NB4 (cell line): Measurements from ENCODE around the gene SUMF1.
A peak's percentile ranks its signal among the peaks of the same experiment; 100 is the strongest.

Experiments used
- DNase-seq: peaks from one replicate; pipeline ENCODE4 v3.0.0; 2010; ENCODE audit warnings: low read depth
- H3K4me3 ChIP-seq: one replicate; pipeline ENCODE4 v1.5.1; 2011; ENCODE audit warnings: mild to moderate bottlenecking, low read depth, low read length, moderate library complexity
- CTCF ChIP-seq: IDR thresholded peaks from one replicate; pipeline ENCODE4 v1.5.1; 2012; ENCODE audit warnings: low read depth, low read length
- MAX ChIP-seq: IDR thresholded peaks from 2 replicates; pipeline ENCODE4 v1.6.1; 2011; ENCODE audit warnings: low read depth, low read length
- MYC ChIP-seq: IDR thresholded peaks from 2 replicates; pipeline ENCODE4 v1.6.1; 2011; ENCODE audit warnings: low read depth, low read length
- POLR2A ChIP-seq: IDR thresholded peaks from 2 replicates; pipeline ENCODE4 v1.6.1; 2011; ENCODE audit warnings: mild to moderate bottlenecking; ENCODE audit not compliant: insufficient read length; ENCODE audit errors: extremely low read depth

SUMF1 gene

DNA sequence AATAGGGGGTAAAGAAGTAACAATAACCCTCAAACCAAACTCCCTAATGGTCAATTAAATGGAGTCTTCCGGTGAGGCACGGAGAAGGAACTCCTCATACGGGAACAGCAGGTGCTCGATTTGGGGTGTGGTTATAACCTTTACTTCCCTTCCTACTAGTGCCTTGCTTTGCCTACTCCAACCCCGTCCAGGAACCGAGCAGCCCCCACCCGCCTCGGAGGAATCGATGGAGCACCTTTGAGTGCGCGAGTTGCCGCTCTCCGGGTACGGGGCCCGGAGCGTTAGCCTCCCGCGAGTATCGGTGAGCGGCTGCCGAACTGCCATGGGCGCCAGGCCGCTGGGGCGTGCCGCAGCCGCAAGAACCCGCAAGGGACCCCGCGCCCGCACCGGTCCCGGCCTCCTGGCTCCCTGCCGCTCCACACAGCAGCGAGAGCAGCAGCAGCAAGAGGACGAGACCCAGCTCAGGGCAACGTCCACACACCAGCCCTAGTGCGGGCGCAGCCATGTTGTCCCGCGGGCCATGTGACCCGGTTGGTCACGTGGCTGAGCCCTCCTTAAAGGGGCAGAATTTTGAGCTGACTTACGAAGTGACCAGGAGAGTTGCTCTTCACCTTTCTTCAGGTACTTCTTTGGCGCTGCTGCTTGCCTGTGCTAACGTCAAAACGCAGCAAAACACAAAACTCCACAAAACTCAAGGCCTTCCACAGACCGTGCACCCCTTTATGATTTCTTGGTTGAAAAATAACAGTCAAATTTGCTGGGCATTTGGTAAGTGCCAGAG is at the start of gene SUMF1:
SUMF1 (minus strand) TSS at position 529 of the 781 bp plus-strand sequence; CDS start at position 505, 24 bp downstream.
- H3K4me3 ChIP-seq, result peak within 1 kb of the TSS; percentile 93
- TF ChIP-seq POLR2A (peak; percentile 73), MAX (peak; percentile 100), CTCF (no peak), MYC (peak; percentile 98)
- DNase-seq, result peak; percentile 85

DNA sequence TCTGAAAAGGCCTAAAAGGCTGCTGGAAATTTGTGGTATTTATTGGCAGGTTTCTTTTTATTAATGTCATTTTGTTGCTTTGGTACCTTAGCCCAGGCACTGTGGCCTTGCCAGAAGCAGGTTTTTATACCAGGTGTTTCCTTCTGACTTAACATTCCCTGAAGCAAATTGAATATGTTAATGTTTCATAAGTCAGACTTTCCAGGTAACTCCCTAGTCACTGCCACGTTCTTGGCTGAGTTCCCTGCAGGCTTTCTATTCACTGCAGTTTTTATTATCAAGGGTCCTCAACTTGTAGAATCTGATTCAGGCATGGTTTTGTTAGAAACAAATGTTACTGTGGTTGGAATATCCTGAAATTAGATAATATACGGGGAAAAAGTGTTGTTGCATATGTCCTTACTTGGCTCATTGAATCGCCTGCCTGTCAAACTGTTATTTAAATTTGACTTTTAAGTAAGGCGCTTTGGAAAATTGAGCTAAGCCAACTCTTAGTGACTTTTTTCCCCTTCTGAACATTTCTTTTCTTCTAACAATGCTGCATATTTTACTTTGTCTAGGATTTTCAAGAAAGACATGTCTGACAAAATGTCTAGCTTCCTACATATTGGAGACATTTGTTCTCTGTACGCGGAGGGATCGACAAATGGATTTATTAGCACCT is 49.0 kb upstream of the SUMF1 start:
- TF ChIP-seq MYC (no peak), MAX (no peak), POLR2A (no peak), CTCF (no peak)
- DNase-seq, result no peak
- H3K4me3 ChIP-seq, result no peak overlapping the region

GRCh38 chr3:4514916-4515315 is 47.8 kb upstream of the SUMF1 start:
- TF ChIP-seq POLR2A (no peak), MAX (no peak), CTCF (no peak), MYC (no peak)

GRCh38 chr3:4514321-4514720 is 47.3 kb upstream of the SUMF1 start:
- DNase-seq, result no peak
- H3K4me3 ChIP-seq, result no peak overlapping the region
- TF ChIP-seq MYC (no peak), MAX (no peak), POLR2A (no peak), CTCF (no peak)

More at GRCh38 chr3:4514916-4515315, 47.8 kb upstream of the SUMF1 start:
- no peak for DNase-seq
- no peak overlapping the region for H3K4me3 ChIP-seq

DNA sequence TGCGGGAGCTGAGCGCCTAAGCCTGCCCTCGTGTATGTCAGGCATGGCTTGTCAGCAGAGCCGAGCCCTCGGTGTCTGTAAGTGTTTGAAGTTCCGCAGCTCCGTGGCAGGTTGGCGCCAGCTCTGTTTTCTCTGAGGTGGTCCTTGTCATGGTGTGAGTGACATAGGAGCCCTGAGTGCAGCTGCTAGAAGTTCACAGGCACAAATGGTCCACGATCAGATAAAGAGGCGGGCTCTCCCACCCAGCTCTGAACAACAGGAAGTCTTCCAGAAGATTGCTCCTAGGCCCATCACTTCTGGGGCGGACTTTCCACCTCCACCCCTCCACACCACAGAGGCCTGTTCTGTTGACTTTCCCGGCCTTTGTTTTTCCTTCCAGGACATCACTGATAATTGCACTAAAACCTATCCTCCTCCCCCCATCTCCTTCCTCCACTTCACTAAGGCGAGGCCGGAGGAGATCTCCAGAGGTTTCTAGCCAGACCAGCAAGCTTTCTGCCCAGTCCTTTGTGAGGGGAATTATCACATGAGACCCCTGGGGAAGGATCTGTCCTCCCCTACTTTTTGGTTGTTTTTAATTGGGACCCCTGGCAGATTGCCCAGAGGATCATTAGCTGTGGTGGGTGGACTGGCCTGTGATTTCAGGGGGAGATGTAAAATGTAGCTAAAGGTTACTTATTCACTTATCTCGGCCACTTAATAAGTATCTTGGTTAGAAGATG is 46.0 kb upstream of the SUMF1 start:
- H3K4me3 ChIP-seq, result no peak overlapping the region
- TF ChIP-seq MAX, result no peak
- no peak for TF ChIP-seq POLR2A
- TF ChIP-seq CTCF, result no peak
- TF ChIP-seq MYC, result no peak
- DNase-seq, result no peak
